Large intestine (tissue), 3 donors: ENCODE measurements around the gene DENND11. TPM values are rescaled to one million over a fixed set of nuclear protein-coding genes. Genes with fewer than 3 reads are reported as not detected.
"Not testable (repeated sequence)": the region's sequence is repeated elsewhere in the genome, so short reads cannot be mapped to it uniquely, and the experiment has no call there.

Experiments used
- DNase-seq, 2 donors: peaks; one replicate each; pipeline versions ENCODE4 v3.0.0 to v3.0.0-alpha.2; 2013
- H3K27ac ChIP-seq: one replicate; pipeline ENCODE4 v1.5.1; 2013; ENCODE audit warnings: low read length
- H3K27me3 ChIP-seq: 2 replicates; pipeline ENCODE4 v1.6.1; 2013; ENCODE audit warnings: low read length; ENCODE audit not compliant: control insufficient read depth, insufficient read depth
- H3K36me3 ChIP-seq: 2 replicates; pipeline ENCODE4 v1.6.1; 2013; ENCODE audit warnings: low read length; ENCODE audit not compliant: control insufficient read depth, insufficient read depth
- H3K4me1 ChIP-seq: one replicate; pipeline ENCODE4 v1.6.1; 2013; ENCODE audit warnings: low read length; ENCODE audit not compliant: control insufficient read depth, insufficient read depth
- H3K4me3 ChIP-seq: one replicate; pipeline ENCODE4 v1.5.1; 2013; ENCODE audit warnings: low read length
- H3K9me3 ChIP-seq: one replicate; pipeline ENCODE4 v1.6.1; 2013; ENCODE audit warnings: mild to moderate bottlenecking, low read depth, low read length, moderate library complexity; ENCODE audit not compliant: control insufficient read depth
- WGBS: methylation state at CpG from one replicate; pipeline ENCODE4 v1.1.5; 2013; ENCODE audit warnings: low lambda C conversion rate; ENCODE audit not compliant: insufficient coverage; 5-methylcytosine and 5-hydroxymethylcytosine counted together
- polyA plus RNA-seq: library from polyadenylated mRNA; unstranded; fragments of 120-200 nt; gene quantifications from one replicate; pipeline ENCODE4 v1.2.1, GENCODE V29; 2013

Gene DENND11
- polyA plus RNA-seq, 1 donor, result 53.4 TPM

DNA sequence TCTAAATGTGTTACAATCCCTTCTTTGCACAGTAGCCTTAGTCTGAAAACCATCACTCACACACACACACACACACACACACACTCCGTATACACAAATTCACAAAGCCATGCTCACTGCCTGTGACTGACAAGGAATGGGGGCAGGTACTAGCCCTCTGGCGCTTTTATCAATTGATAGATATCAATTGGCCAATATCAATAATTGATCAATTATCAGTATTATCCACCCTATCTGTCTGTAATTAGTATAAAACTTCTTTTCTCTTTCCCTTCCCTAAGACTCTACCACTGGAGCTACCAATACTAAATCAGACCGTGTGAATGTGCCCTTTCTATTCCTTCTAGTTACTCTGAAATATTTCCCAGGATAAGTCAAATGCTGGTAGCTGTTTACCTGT lies 2.1 kb downstream of the DENND11 start:
- no peak overlapping the region for H3K27ac ChIP-seq
- no peak for DNase-seq
- no peaks in the 10 kb centered on the region for H3K36me3 ChIP-seq
- H3K4me1 ChIP-seq, result peaks cover 20% of the 10 kb centered on the region
- no peak overlapping the region for H3K4me3 ChIP-seq
- H3K27me3 ChIP-seq, result no peaks in the 10 kb centered on the region
- no peaks in the 10 kb centered on the region for H3K9me3 ChIP-seq
- whole genome bisulfite sequencing, result no CpG with 5 or more reads among the region's 3 CpGs

DNA sequence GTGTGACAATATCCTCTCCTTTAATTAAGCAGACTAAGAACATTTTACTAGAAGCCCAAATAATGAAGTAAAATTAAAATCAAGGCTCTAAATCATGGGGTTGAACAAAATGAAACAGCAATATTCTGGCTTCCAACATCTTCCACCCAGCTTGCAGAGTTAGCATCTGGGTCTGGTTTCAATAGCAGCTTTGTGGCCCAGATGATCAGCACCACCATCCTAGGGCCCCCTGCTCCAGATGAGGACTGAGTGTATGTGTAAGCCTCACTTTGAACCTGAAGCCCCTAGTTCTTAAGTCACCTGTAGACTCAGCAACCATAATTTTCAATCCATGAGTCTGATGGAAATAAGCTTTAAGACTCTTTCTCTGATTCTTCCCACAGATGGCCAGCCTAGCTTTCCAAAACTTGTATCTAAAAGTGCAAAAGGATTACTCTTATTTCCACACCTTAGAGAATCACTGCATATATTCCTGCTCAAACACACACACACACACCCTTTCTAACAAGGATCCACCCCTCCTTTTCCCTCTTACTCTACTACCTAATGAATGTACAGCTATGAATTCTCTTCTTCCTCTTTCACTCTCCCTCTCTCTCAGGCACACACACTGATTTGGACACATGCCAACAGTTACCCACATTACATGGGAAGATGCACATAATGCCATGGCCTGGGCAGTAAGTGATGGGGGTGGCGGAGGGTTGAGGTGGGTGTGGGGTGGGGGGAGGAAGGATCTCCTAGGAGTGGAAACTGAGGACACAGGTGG lies 3.5 kb downstream of the DENND11 start:
- WGBS, result no CpG with 5 or more reads among the region's 1 CpG
- Histone ChIP-seq H3K27me3 (no peaks in the 10 kb centered on the region), H3K27ac (no peak overlapping the region), H3K4me1 (peaks cover 11% of the 10 kb centered on the region), H3K9me3 (no peaks in the 10 kb centered on the region), H3K4me3 (no peak overlapping the region), H3K36me3 (no peaks in the 10 kb centered on the region)
- DNase-seq, result no peak

DNA sequence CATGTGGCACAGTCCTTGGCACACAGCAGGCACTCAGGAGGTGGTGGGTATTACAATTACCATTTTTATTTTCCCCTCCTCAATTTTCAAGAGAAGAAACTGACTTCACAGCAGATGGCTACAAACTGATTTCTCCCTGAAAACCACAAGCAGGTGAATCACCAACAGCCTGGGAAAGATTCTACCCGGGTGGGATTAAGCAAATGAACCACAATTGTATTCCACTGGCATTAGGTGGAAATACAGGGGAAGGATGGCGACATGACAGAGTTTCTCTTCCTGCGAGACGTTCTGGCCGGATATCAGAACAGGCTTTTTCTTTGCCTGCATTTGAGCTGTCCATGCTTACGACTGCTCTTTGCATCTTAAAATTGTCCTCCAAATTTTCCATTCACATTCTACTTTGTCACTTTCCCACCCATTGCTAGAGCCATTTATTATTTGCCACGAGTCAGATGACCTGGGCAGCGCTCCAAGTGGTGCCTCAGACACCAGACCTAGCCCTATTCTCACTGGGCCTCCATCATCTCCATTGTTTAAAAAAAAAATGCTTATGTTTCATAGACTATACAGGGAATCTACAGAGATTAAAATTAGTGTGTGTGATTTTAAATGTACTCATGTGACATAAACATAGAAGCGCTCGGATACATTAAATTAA lies 4.6 kb downstream of the DENND11 start:
- Histone ChIP-seq H3K9me3 (no peaks in the 10 kb centered on the region), H3K4me1 (peaks cover 8% of the 10 kb centered on the region), H3K27ac (no peak overlapping the region), H3K27me3 (no peaks in the 10 kb centered on the region), H3K36me3 (no peaks in the 10 kb centered on the region), H3K4me3 (no peak overlapping the region)
- 100% methylated on average over 1 of the region's 10 CpGs for WGBS
- no peak for DNase-seq

- no peak for DNase-seq
- H3K27me3 ChIP-seq, result no peaks in the 10 kb centered on the region
- H3K27ac ChIP-seq, result peak overlapping the region; percentile 18
- no peak overlapping the region for H3K4me3 ChIP-seq
- no peaks in the 10 kb centered on the region for H3K9me3 ChIP-seq
- WGBS, result 0% methylated on average over 1 of the region's 2 CpGs
- H3K36me3 ChIP-seq, result no peaks in the 10 kb centered on the region
- peaks cover 8% of the 10 kb centered on the region for H3K4me1 ChIP-seq
These were observed 5.6 kb downstream of the DENND11 start for GRCh38 chr7:141696348-141696747.

DNA sequence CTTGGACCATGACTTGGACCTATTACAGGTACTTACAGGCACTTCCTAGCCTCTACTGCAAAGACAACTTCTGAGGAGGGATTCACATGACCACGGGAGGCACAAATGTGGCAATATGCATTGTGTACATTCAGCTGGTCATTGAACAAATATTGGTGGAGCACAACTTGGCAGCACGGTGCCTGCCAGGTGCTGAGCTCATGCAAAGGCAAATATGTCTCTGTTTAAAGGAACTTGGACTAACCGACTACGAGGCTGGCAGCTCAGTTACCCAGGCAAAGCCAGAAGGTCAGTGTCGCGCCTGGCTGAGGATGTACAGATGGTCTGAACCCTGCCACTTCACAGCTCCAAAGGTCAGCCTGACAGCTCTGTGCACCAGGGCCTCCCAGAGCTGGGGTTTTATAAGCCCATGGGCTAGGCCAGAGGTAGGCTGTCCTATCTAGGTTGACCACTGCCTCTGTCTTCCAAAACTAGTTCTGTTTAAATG lies 6.1 kb downstream of the DENND11 start:
- peak overlapping the region; percentile 18 for H3K27ac ChIP-seq
- H3K27me3 ChIP-seq, result no peaks in the 10 kb centered on the region
- DNase-seq, result peak in 1 of 2 donors; percentile 62
- no CpG with 5 or more reads among the region's 6 CpGs for WGBS
- no peaks in the 10 kb centered on the region for H3K9me3 ChIP-seq
- H3K4me1 ChIP-seq, result peaks cover 8% of the 10 kb centered on the region
- no peaks in the 10 kb centered on the region for H3K36me3 ChIP-seq
- H3K4me3 ChIP-seq, result no peak overlapping the region

DNA sequence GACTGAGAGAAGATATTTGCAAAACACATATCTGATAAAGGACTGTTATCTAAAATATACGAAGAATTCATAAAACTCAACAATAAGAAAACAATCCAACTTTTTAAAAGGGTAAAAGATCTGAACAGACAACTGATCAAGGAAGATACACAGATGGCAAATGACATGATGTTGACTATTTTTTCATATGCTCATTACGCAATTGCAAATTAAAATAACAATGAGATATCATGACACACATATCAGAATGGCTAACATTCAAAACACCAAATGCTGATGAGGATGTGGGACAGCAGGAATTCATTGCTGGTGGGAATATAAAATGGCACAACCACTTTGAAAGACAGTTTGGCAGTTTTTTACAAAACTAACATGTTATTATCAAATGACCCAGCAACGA lies 8.9 kb downstream of the DENND11 start:
- Histone ChIP-seq H3K4me3 (no peak overlapping the region), H3K9me3 (no peaks in the 10 kb centered on the region), H3K27ac (no peak overlapping the region), H3K4me1 (peaks cover 8% of the 10 kb centered on the region), H3K36me3 (no peaks in the 10 kb centered on the region), H3K27me3 (no peaks in the 10 kb centered on the region)
- DNase-seq, result no peak
- WGBS, result 60% methylated on average over 1 of the region's 3 CpGs

DNA sequence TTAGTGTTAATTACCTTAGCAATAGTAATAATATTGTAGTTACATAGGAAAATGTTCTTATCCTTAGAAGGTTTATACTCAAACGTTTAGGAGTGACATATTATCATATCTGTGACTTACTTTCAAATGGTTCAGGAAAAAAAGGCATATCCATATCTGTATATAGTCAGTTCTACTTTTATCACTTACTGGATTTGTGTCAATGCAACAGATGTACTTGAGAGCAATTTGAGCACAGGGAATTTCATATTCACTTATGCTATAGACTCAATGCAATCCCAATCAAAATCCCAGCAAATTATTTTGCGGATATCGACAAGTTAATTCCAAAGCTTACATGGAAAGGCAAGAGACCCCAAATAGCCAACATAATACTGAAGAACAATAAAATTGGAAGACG lies 10.0 kb downstream of the DENND11 start:
- Histone ChIP-seq H3K4me1 (peaks cover 8% of the 10 kb centered on the region), H3K27ac (no peak overlapping the region), H3K4me3 (no peak overlapping the region), H3K27me3 (no peaks in the 10 kb centered on the region), H3K9me3 (no peaks in the 10 kb centered on the region), H3K36me3 (no peaks in the 10 kb centered on the region)
- no CpG with 5 or more reads among the region's 4 CpGs for WGBS
- no peak for DNase-seq

DNA sequence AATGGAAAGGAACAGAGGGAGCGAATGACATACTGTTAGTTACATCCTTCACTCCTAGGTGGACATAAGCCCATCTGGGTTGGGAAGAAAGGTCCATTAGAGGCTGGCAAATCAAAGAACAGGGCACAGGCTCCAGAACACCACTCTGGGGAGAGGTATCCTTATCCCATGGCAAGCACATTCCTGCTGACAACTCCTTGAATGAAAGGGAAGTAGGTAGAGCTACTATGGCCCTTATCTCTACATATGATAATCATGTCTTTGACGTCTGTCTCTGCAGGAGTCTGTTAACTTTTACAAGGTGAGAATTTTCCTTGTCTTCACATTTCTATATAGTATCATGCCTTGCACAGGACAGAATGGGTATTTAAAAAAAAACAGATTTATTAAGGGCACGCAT lies 10.4 kb downstream of the DENND11 start:
- 50% methylated on average over 2 of the region's 3 CpGs for WGBS
- no peaks in the 10 kb centered on the region for H3K9me3 ChIP-seq
- no peak overlapping the region for H3K4me3 ChIP-seq
- no peaks in the 10 kb centered on the region for H3K27me3 ChIP-seq
- no peaks in the 10 kb centered on the region for H3K36me3 ChIP-seq
- no peak for DNase-seq
- peaks cover 8% of the 10 kb centered on the region for H3K4me1 ChIP-seq
- no peak overlapping the region for H3K27ac ChIP-seq

DNA sequence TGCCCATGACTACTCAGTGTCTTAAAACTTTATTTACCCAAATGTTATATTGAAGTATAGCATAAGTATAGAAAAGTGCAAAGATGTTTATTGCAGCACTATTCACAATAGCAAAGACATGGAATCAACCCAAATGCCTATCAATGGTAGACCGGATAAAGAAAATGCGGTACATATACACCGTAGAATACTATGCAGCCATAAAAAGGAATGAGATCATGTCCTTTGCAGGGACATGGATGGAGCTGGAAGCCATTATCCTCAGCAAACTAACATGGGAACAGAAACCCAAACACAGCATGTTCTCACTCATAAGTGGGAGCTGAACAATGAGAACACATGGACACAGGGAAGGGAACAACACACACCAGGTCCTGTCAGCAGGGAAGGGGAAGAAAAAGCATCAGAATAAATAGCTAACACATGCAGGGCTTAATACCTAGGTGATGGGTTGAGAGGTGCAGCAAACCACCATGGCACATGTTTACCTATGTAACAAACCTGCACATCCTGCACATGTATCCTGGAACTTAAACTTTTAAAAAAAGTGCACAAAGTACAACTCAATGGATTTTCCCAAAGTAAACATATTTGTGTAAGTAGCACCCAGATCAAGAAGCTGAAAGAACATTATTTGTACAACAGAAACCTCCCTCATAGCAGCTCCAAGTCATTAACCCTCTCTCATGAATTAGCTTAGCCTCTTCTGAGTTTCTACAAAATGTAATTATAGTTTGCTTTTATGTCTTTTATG lies 12.7 kb downstream of the DENND11 start:
- DNase-seq, H3K4me1 ChIP-seq, H3K27ac ChIP-seq, H3K27me3 ChIP-seq, H3K4me3 ChIP-seq, H3K9me3 ChIP-seq: not testable (repeated sequence)
- WGBS, result 100% methylated on average over 1 of the region's 3 CpGs
- H3K36me3 ChIP-seq, result peaks cover 18% of the 10 kb centered on the region

GRCh38 chr7:141688043-141688442 lies 13.9 kb downstream of the DENND11 start:
- Histone ChIP-seq H3K27me3 (no peaks in the 10 kb centered on the region), H3K36me3 (peaks cover 23% of the 10 kb centered on the region), H3K27ac (no peak overlapping the region), H3K4me3 (no peak overlapping the region), H3K9me3 (no peaks in the 10 kb centered on the region), H3K4me1 (no peaks in the 10 kb centered on the region)
- 100% methylated on average over 1 of the region's 5 CpGs for WGBS
- no peak for DNase-seq
